HG03460 (cell line): ENCODE results near the gene ELAVL1.
"Not testable (repeated sequence)": the region's sequence is repeated elsewhere in the genome, so short reads cannot be mapped to it uniquely, and the experiment has no call there.

Experiments used
- ATAC-seq: cut with Tn5 transposase; IDR thresholded peaks from one replicate; pipeline ENCODE4 v1.9.1; 2021; ENCODE audit not compliant: unreplicated experiment

Gene ELAVL1

GRCh38 chr19:7924241-7924640 lies 81.2 kb downstream of the ELAVL1 start:
- ATAC-seq = no peak

GRCh38 chr19:7923295-7924191 lies 81.9 kb downstream of the ELAVL1 start:
- no peak for ATAC-seq

GRCh38 chr19:7922836-7923195 lies 82.6 kb downstream of the ELAVL1 start:
- no peak for ATAC-seq

- ATAC-seq = no peak
These were observed 83.2 kb downstream of the ELAVL1 start for GRCh38 chr19:7921967-7922835.

GRCh38 chr19:7921302-7921966 lies 84.0 kb downstream of the ELAVL1 start:
- no peak for ATAC-seq

- peak; percentile 31 for ATAC-seq
These were observed 84.7 kb downstream of the ELAVL1 start for GRCh38 chr19:7920519-7921301.

GRCh38 chr19:7919610-7920518 lies 85.6 kb downstream of the ELAVL1 start, which contains the start of gene SNAPC2:
SNAPC2 (plus strand) TSS chr19:7920338; CDS start chr19:7920367, 29 bp downstream.
- peak; percentile 52 for ATAC-seq

GRCh38 chr19:7918615-7919421 lies 86.6 kb downstream of the ELAVL1 start:
- no peak for ATAC-seq

GRCh38 chr19:7918062-7918614 lies 87.3 kb downstream of the ELAVL1 start:
- not testable (repeated sequence) for ATAC-seq

GRCh38 chr19:7917267-7918061 lies 88.0 kb downstream of the ELAVL1 start:
- no peak for ATAC-seq

GRCh38 chr19:7916955-7917266 lies 88.5 kb downstream of the ELAVL1 start:
- no peak for ATAC-seq

- no peak for ATAC-seq
These were observed 89.1 kb downstream of the ELAVL1 start for GRCh38 chr19:7916103-7916954.

- no peak for ATAC-seq
These were observed 90.0 kb downstream of the ELAVL1 start for GRCh38 chr19:7915250-7916102.

GRCh38 chr19:7914598-7915045 lies 90.8 kb downstream of the ELAVL1 start, which contains the start of gene TGFBR3L:
TGFBR3L (plus strand) TSS chr19:7914830.
- no peak for ATAC-seq

GRCh38 chr19:7914099-7914498 lies 91.3 kb downstream of the ELAVL1 start:
- ATAC-seq = no peak

GRCh38 chr19:7913652-7914051 lies 91.8 kb downstream of the ELAVL1 start:
- no peak for ATAC-seq
